Measurements from ENCODE around the gene LRRFIP2. TPM values are rescaled to one million over a fixed set of nuclear protein-coding genes. Genes with fewer than 3 reads are reported as not detected.
A peak's percentile ranks its signal among the peaks of the same experiment; 100 is the strongest.

The LRRFIP2 gene
- total RNA-seq, 2 donors from 2014 or later, result 32.6 to 34.6 TPM

DNA sequence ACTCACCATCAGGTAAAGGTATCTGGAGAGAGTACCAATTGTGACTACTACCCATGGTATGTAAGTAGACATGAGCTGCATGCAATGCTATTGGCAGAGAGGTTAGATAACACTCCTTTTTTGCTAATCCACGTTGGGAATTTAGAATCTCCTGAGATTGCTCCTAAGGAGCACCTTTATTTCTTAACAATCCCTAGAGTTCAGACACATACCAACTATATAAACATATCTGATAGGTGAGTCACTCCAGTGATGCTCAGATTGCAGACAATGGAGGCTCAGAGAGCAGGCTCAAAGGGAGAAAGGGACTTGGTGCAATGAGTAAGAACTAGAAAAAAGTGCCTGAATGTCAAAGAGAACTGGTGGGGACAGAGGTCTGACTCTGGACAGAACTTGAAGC is 47.0 kb upstream of the LRRFIP2 start:
- no peaks in the 10 kb centered on the region for H3K27me3 Mint-ChIP-seq (ENCODE audit: insufficient read depth)
- no peaks in the 10 kb centered on the region for H3K4me1 ChIP-seq (ENCODE audit: control insufficient read depth, insufficient read depth, low read length)
- no peak overlapping the region for H3K27ac ChIP-seq (ENCODE audit: low read depth, low read length)
- no peaks in the 10 kb centered on the region for H3K9me3 ChIP-seq (ENCODE audit: control insufficient read depth, low read length)
- 29 to 58% methylated on average over 1 of the region's 1 CpG for WGBS, 2 experiments (ENCODE audit: insufficient coverage in 1 of 2, insufficient read length in 1 of 2)
- H3K27me3 ChIP-seq (ENCODE audit: control insufficient read depth, insufficient read depth, low read length, poor library complexity, severe bottlenecking), result no peaks in the 10 kb centered on the region
- no peak overlapping the region for H3K4me3 ChIP-seq (ENCODE audit: low read length)
- H3K36me3 ChIP-seq (ENCODE audit: control insufficient read depth, insufficient read depth, low read length), result no peaks in the 10 kb centered on the region
- H3K27ac Mint-ChIP-seq, result no peak overlapping the region
- TF ChIP-seq CTCF (conservative IDR thresholded peaks at IDR 0.05), result no peak
- no peak overlapping the region for H3K4me3 Mint-ChIP-seq
- H3K4me1 Mint-ChIP-seq, result no peaks in the 10 kb centered on the region
- no peaks in the 10 kb centered on the region for H3K9me3 Mint-ChIP-seq
- H3K36me3 Mint-ChIP-seq (ENCODE audit: low read depth), result no peaks in the 10 kb centered on the region
- H3K9ac ChIP-seq (ENCODE audit: extremely low read depth, low read length, poor library complexity, severe bottlenecking), result no peak overlapping the region
- DNase-seq, result peak; percentile 56

DNA sequence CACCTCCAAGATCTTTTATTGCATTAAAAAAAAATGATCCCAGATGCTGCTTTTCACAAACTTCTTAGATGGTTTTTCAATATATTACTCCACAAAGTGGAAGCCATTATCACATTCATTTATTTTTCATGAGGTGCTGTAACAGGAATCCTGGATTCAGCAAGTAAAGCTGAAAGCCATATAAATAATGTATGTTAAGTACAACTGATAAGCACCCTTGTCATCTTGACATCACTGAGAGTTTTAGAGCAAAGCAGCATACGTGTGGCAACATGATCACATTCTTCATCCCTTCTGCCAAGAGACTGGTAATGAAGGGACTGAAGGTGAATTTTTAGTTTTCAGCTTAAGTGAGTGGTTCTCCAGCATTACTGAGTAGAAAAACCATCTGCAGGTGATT is 44.9 kb upstream of the LRRFIP2 start:
- H3K27me3 Mint-ChIP-seq (ENCODE audit: insufficient read depth), result no peaks in the 10 kb centered on the region
- H3K9me3 ChIP-seq (ENCODE audit: control insufficient read depth, low read length), result no peaks in the 10 kb centered on the region
- H3K4me3 Mint-ChIP-seq, result no peak overlapping the region
- no peaks in the 10 kb centered on the region for H3K9me3 Mint-ChIP-seq
- H3K4me1 Mint-ChIP-seq, result no peaks in the 10 kb centered on the region
- no peaks in the 10 kb centered on the region for H3K4me1 ChIP-seq (ENCODE audit: control insufficient read depth, insufficient read depth, low read length)
- H3K4me3 ChIP-seq (ENCODE audit: low read length), result no peak overlapping the region
- H3K27me3 ChIP-seq (ENCODE audit: control insufficient read depth, insufficient read depth, low read length, poor library complexity, severe bottlenecking), result no peaks in the 10 kb centered on the region
- H3K36me3 ChIP-seq (ENCODE audit: control insufficient read depth, insufficient read depth, low read length), result no peaks in the 10 kb centered on the region
- H3K27ac ChIP-seq (ENCODE audit: low read depth, low read length), result no peak overlapping the region
- H3K36me3 Mint-ChIP-seq (ENCODE audit: low read depth), result no peaks in the 10 kb centered on the region
- no peak for DNase-seq
- no peak for TF ChIP-seq CTCF (conservative IDR thresholded peaks at IDR 0.05)
- 85 to 93% methylated on average over 1 of the region's 1 CpG for WGBS, 2 experiments (ENCODE audit: insufficient coverage in 1 of 2, insufficient read length in 1 of 2)
- H3K27ac Mint-ChIP-seq, result no peak overlapping the region
- H3K9ac ChIP-seq (ENCODE audit: extremely low read depth, low read length, poor library complexity, severe bottlenecking), result no peak overlapping the region

DNA sequence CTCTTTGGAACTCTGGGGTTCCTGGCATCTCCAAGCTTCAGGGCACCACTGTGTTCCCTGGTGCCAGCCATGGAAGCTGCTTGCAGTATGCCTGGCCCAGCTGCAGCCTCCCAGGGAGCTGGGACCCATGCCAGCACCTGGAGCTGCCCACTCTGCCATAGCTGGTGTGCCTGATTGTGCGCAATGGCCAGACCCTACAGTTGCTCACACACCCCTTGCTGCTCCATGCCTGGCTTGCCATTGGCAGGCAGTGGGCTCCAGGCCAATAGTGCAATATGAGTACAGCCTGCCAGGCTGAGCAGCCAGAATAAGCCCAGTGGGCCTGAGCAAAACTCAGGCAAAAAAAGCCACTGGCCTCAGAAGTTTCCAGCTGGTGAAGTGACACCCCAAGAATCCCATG is 43.8 kb upstream of the LRRFIP2 start:
- no peak overlapping the region for H3K4me3 ChIP-seq (ENCODE audit: low read length)
- H3K36me3 Mint-ChIP-seq (ENCODE audit: low read depth), result no peaks in the 10 kb centered on the region
- WGBS, 2 experiments (ENCODE audit: insufficient coverage in 1 of 2, insufficient read length in 1 of 2), result 93% methylated on average over 1 of the region's 1 CpG; no CpG with 5 or more reads in 1 of the 2 experiments
- H3K27ac Mint-ChIP-seq, result no peak overlapping the region
- H3K4me1 Mint-ChIP-seq, result no peaks in the 10 kb centered on the region
- no peak overlapping the region for H3K9ac ChIP-seq (ENCODE audit: extremely low read depth, low read length, poor library complexity, severe bottlenecking)
- DNase-seq, result no peak
- no peak overlapping the region for H3K4me3 Mint-ChIP-seq
- no peaks in the 10 kb centered on the region for H3K4me1 ChIP-seq (ENCODE audit: control insufficient read depth, insufficient read depth, low read length)
- no peaks in the 10 kb centered on the region for H3K9me3 ChIP-seq (ENCODE audit: control insufficient read depth, low read length)
- H3K9me3 Mint-ChIP-seq, result no peaks in the 10 kb centered on the region
- no peaks in the 10 kb centered on the region for H3K27me3 Mint-ChIP-seq (ENCODE audit: insufficient read depth)
- no peak overlapping the region for H3K27ac ChIP-seq (ENCODE audit: low read depth, low read length)
- no peaks in the 10 kb centered on the region for H3K36me3 ChIP-seq (ENCODE audit: control insufficient read depth, insufficient read depth, low read length)
- no peak for TF ChIP-seq CTCF (conservative IDR thresholded peaks at IDR 0.05)
- H3K27me3 ChIP-seq (ENCODE audit: control insufficient read depth, insufficient read depth, low read length, poor library complexity, severe bottlenecking), result no peaks in the 10 kb centered on the region

Data from endodermal cell (in vitro differentiated cells).